COR-L47 (cell line): ENCODE measurements around the gene GPN2.
A peak's percentile ranks its signal among the peaks of the same experiment; 100 is the strongest.

ENCODE experiments used
- DNase-seq: peaks from one replicate; lab custom pipeline; 2025; lab: John Stamatoyannopoulos, UW

GPN2 gene

GRCh38 chr1:26889551-26890466 is at the start of gene GPN2:
Gene GPN2, minus strand, starts transcription at chr1:26890283. Its CDS starts 187 bp downstream, at chr1:26890096.
- DNase-seq, result peak; percentile 55

- no peak for DNase-seq
These were observed 48.6 kb upstream of the GPN2 start for GRCh38 chr1:26938659-26939025.

GRCh38 chr1:26938004-26938658 is 48.0 kb upstream of the GPN2 start:
- no peak for DNase-seq

GRCh38 chr1:26936823-26937222 is 46.7 kb upstream of the GPN2 start:
- no peak for DNase-seq

- no peak for DNase-seq
These were observed 42.4 kb upstream of the GPN2 start for GRCh38 chr1:26932531-26932930.

GRCh38 chr1:26923711-26924110 is 33.6 kb upstream of the GPN2 start:
- no peak for DNase-seq

- no peak for DNase-seq
These were observed 32.8 kb upstream of the GPN2 start for GRCh38 chr1:26922901-26923300.

GRCh38 chr1:26922431-26922729 is 32.3 kb upstream of the GPN2 start:
- DNase-seq, result no peak

GRCh38 chr1:26921540-26922430 is 31.7 kb upstream of the GPN2 start, which contains the start of gene NUDC:
Gene NUDC, plus strand, starts transcription at chr1:26921743. Its CDS starts 106 bp downstream, at chr1:26921849.
- DNase-seq, result peak; percentile 97

- no peak for DNase-seq
These were observed 31.1 kb upstream of the GPN2 start for GRCh38 chr1:26921126-26921539.

- no peak for DNase-seq
These were observed 25.2 kb upstream of the GPN2 start for GRCh38 chr1:26915204-26915842.

- peak; percentile 78 for DNase-seq
These were observed 23.9 kb upstream of the GPN2 start, which contains the start of gene NR0B2 for GRCh38 chr1:26913754-26914619. Gene NR0B2, minus strand, starts transcription at chr1:26913975. Its CDS starts 35 bp downstream, at chr1:26913940.

- DNase-seq, result no peak
These were observed 23.3 kb upstream of the GPN2 start for GRCh38 chr1:26913389-26913753.

GRCh38 chr1:26912147-26912490 is 22.0 kb upstream of the GPN2 start:
- DNase-seq, result no peak

GRCh38 chr1:26911399-26912146 is 21.5 kb upstream of the GPN2 start:
- DNase-seq, result no peak

GRCh38 chr1:26910343-26911160 is 20.5 kb upstream of the GPN2 start:
- DNase-seq, result no peak

GRCh38 chr1:26909951-26910342 is 19.9 kb upstream of the GPN2 start:
- DNase-seq, result no peak

- DNase-seq, result no peak
These were observed 17.2 kb upstream of the GPN2 start for GRCh38 chr1:26907071-26907917.
